ENCODE results near the gene AKT1S1.

Gene AKT1S1

GRCh38 chr19:49889687-49890348 is 12.7 kb upstream of the AKT1S1 start:
- TF ChIP-seq TAF1 (IDR thresholded peaks at IDR 0.05; ENCODE audit: borderline replicate concordance, insufficient read depth, low read length): no peak
- TF ChIP-seq FOXP2 (optimal IDR thresholded peaks at IDR 0.05; ENCODE audit: borderline replicate concordance, extremely low read depth, extremely low read length, insufficient read depth): no peak
- no peak for TF ChIP-seq REST (IDR thresholded peaks at IDR 0.05; ENCODE audit: insufficient read depth in 1 of 2, low read depth in 2 of 2, low read length in 2 of 2)

GRCh38 chr19:49889038-49889686 is 12.0 kb upstream of the AKT1S1 start:
- TF ChIP-seq TAF1 (IDR thresholded peaks at IDR 0.05; ENCODE audit: borderline replicate concordance, insufficient read depth, low read length) (no peak), SIN3A (IDR thresholded peaks at IDR 0.05; ENCODE audit: borderline replicate concordance, insufficient read depth, low read length) (no peak), POLR2AphosphoS5 (IDR thresholded peaks at IDR 0.05; ENCODE audit: low read depth, low read length) (no peak), REST (IDR thresholded peaks at IDR 0.05; ENCODE audit: insufficient read depth in 1 of 2, low read depth in 2 of 2, low read length in 2 of 2) (no peak)

- TF ChIP-seq SIN3A (IDR thresholded peaks at IDR 0.05; ENCODE audit: borderline replicate concordance, insufficient read depth, low read length): no peak
- no peak for TF ChIP-seq POLR2AphosphoS5 (IDR thresholded peaks at IDR 0.05; ENCODE audit: low read depth, low read length)
- no peak for TF ChIP-seq TAF1 (IDR thresholded peaks at IDR 0.05; ENCODE audit: borderline replicate concordance, insufficient read depth, low read length)
- no peak for TF ChIP-seq REST (IDR thresholded peaks at IDR 0.05; ENCODE audit: insufficient read depth in 1 of 2, low read depth in 2 of 2, low read length in 2 of 2)
- TF ChIP-seq FOXP2 (optimal IDR thresholded peaks at IDR 0.05; ENCODE audit: borderline replicate concordance, extremely low read depth, extremely low read length, insufficient read depth): no peak
Measured at GRCh38 chr19:49888510-49888824, 11.3 kb upstream of the AKT1S1 start.

- no peak for TF ChIP-seq REST (IDR thresholded peaks at IDR 0.05; ENCODE audit: insufficient read depth in 1 of 2, low read depth in 2 of 2, low read length in 2 of 2)
- no peak for TF ChIP-seq FOXP2 (optimal IDR thresholded peaks at IDR 0.05; ENCODE audit: borderline replicate concordance, extremely low read depth, extremely low read length, insufficient read depth)
- no peak for TF ChIP-seq POLR2AphosphoS5 (IDR thresholded peaks at IDR 0.05; ENCODE audit: low read depth, low read length)
- no peak for TF ChIP-seq TAF1 (IDR thresholded peaks at IDR 0.05; ENCODE audit: borderline replicate concordance, insufficient read depth, low read length)
- no peak for TF ChIP-seq SIN3A (IDR thresholded peaks at IDR 0.05; ENCODE audit: borderline replicate concordance, insufficient read depth, low read length)
Measured at GRCh38 chr19:49887665-49888509, 10.7 kb upstream of the AKT1S1 start.

All from PFSK-1 (cell line).